K562 (cell line): Measurements from ENCODE around the gene SOS1. TPM values are rescaled to one million over a fixed set of nuclear protein-coding genes. Genes with fewer than 3 reads are reported as not detected.

Experiments
- ATAC-seq: fragments of 200-7000 bp; cut with Tn5 transposase; 3 replicates; pipeline ENCODE4 v1.9.1; 2020; ENCODE audit warnings: moderate library complexity
- BruUV-seq: library from RNA; stranded (reverse); fragments of 400-500 nt; replicated peaks from 2 replicates; lab custom pipeline; 2021; lab: Mats Ljungman, UMichigan
- CTCF ChIA-PET: fragments of 300-600 bp; formaldehyde crosslinking; extraction: SDS; loops from one replicate; lab custom pipeline; 2021; ENCODE audit warnings: low intra/inter-chr PET ratio; lab: Yijun Ruan, JAX
- POLR2A ChIA-PET: fragments of 300-600, 350-650 bp; sonication (Branson Sonifier 250); formaldehyde crosslinking; extraction: SDS; loops from one replicate; lab custom pipeline; 2021; ENCODE audit warnings: antibody characterized with exemption, inconsistent platforms; lab: Yijun Ruan, JAX
- DNase-seq, 4 experiments: peaks; one replicate each; pipeline versions ENCODE4 v3.0.0 to v3.0.0-alpha.2; 2011 to 2018; ENCODE audit warnings: low spot score in 3 of 4, mixed read lengths in 3 of 4; ENCODE audit errors: extremely low read depth in 1 of 4
- FAIRE-seq: peaks from 2 replicates; lab custom pipeline; 2011; peaks lifted over from hg19 to GRCh38; lab: Jason Lieb, UNC
- H2AFZ ChIP-seq: 2 replicates; pipeline ENCODE4 v1.6.0; 2011; ENCODE audit warnings: low read depth, low read length, control low read depth, inconsistent platforms
- H3K27ac ChIP-seq: fragments of 200-600 bp; 3 replicates; pipeline ENCODE4 v1.8.0; 2011; ENCODE audit warnings: low read depth, mild to moderate bottlenecking, control low read depth, inconsistent platforms, low read length, moderate library complexity, mixed read lengths; ENCODE audit errors: extremely low read depth
- H3K27me3 ChIP-seq, 2 experiments: fragments of 300-600 bp in 1 of 2; 2 replicates in 1 of 2; 3 replicates in 1 of 2; pipeline versions ENCODE4 v1.6.0 to v1.8.0; 2011; ENCODE audit warnings: inconsistent platforms in 2 of 2, low read length in 2 of 2, mild to moderate bottlenecking in 1 of 2, mixed read lengths in 1 of 2, moderate library complexity in 1 of 2; ENCODE audit not compliant: control insufficient read depth in 2 of 2, insufficient read depth in 2 of 2
- H3K36me3 ChIP-seq: fragments of 300-600 bp; 3 replicates; pipeline ENCODE4 v1.8.0; 2011; ENCODE audit warnings: mild to moderate bottlenecking, low read length, inconsistent platforms; ENCODE audit not compliant: control insufficient read depth, insufficient read depth
- H3K4me1 ChIP-seq, 2 experiments: fragments of 200-600 bp in 1 of 2; replicated peaks in 1 of 2; 2 replicates in 1 of 2; 3 replicates in 1 of 2; pipeline versions ENCODE4 v1.5.1 to v1.8.0; 2011; ENCODE audit warnings: inconsistent platforms in 2 of 2, low read length in 2 of 2, mild to moderate bottlenecking in 1 of 2, mixed read lengths in 1 of 2, moderate library complexity in 1 of 2; ENCODE audit not compliant: control insufficient read depth in 2 of 2, insufficient read depth in 2 of 2
- H3K4me2 ChIP-seq: 2 replicates; pipeline ENCODE4 v1.6.1; 2011; ENCODE audit warnings: low read length, control low read depth, inconsistent platforms, mixed read lengths; ENCODE audit not compliant: insufficient read depth
- H3K4me3 ChIP-seq: fragments of 200-600 bp; sonication (generic), shearing (Covaris generic); 2 replicates; pipeline ENCODE4 v1.5.1; 2016; ENCODE audit warnings: control low read depth, inconsistent platforms
- H3K79me2 ChIP-seq: fragments of 200-600 bp; 3 replicates; pipeline ENCODE4 v1.8.0; 2011; ENCODE audit warnings: low read length, inconsistent platforms; ENCODE audit not compliant: control insufficient read depth, insufficient read depth
- H3K9ac ChIP-seq, 2 experiments: 2 replicates each; pipeline versions ENCODE4 v1.6.0 to v1.6.1; 2011; ENCODE audit warnings: low read depth in 2 of 2, low read length in 2 of 2, control low read depth in 1 of 2, inconsistent platforms in 1 of 2, mild to moderate bottlenecking in 1 of 2, mixed read lengths in 1 of 2; ENCODE audit not compliant: insufficient read depth in 1 of 2
- H3K9me1 ChIP-seq: one replicate; pipeline ENCODE4 v1.6.0; 2011; ENCODE audit warnings: inconsistent platforms, mild to moderate bottlenecking, low read length, moderate library complexity; ENCODE audit not compliant: control insufficient read depth, insufficient read depth
- H3K9me3 ChIP-seq: replicated peaks from 2 replicates; pipeline ENCODE4 v1.5.1; 2011; ENCODE audit warnings: low read depth, low read length, inconsistent platforms; ENCODE audit not compliant: control insufficient read depth, insufficient read depth
- H4K20me1 ChIP-seq: replicated peaks from 2 replicates; pipeline ENCODE4 v1.6.1; 2011; ENCODE audit warnings: low read length, inconsistent platforms, mixed read lengths; ENCODE audit not compliant: control insufficient read depth, insufficient read depth
- BACH1 ChIP-seq: fragments of 200-800 bp; sonication (Bioruptor generic); IDR thresholded peaks from 2 replicates; pipeline ENCODE4 v1.6.1; 2016; ENCODE audit warnings: missing genetic modification characterization, missing compliant biosample characterization
- ELF2 ChIP-seq: fragments of 250-450 bp; sonication (Bioruptor Pico); IDR thresholded peaks from 2 replicates; pipeline ENCODE4 v1.5.0; 2021; ENCODE audit warnings: mild to moderate bottlenecking
- FOXJ3 ChIP-seq: sonication (generic); formaldehyde crosslinking; IDR thresholded peaks from 2 replicates; pipeline ENCODE4 v1.4.0; 2020; ENCODE audit warnings: mild to moderate bottlenecking, missing genetic modification reagents
- JUND ChIP-seq, 2 experiments: IDR thresholded peaks; 2 replicates in 1 of 2; 3 replicates in 1 of 2; pipeline ENCODE4 v1.6.1; 2011; ENCODE audit warnings: borderline replicate concordance in 2 of 2, low read depth in 2 of 2, low read length in 2 of 2, improper control_type of control experiment in 1 of 2, missing biosample characterization in 1 of 2, missing genetic modification characterization in 1 of 2, missing genetic modification reagents in 1 of 2
- LCOR ChIP-seq: sonication (generic); formaldehyde crosslinking; IDR thresholded peaks from 2 replicates; pipeline ENCODE4 v1.8.0; 2022; ENCODE audit warnings: mild to moderate bottlenecking, missing genetic modification reagents
- ZNF217 ChIP-seq: sonication (generic); formaldehyde crosslinking; IDR thresholded peaks from 2 replicates; pipeline ENCODE4 v1.8.0; 2022; ENCODE audit warnings: mild to moderate bottlenecking, missing genetic modification reagents
- ZNF384 ChIP-seq: IDR thresholded peaks from 2 replicates; pipeline ENCODE4 v1.6.1; 2012; ENCODE audit warnings: low read depth, low read length, improper control_type of control experiment
- ZNF444 ChIP-seq: fragments of 250-450 bp; sonication (Bioruptor Pico); IDR thresholded peaks from 2 replicates; pipeline ENCODE4 v1.4.0; 2020; ENCODE audit warnings: mild to moderate bottlenecking, moderate library complexity
- WGBS: fragments of 100-300 bp; shearing (Covaris generic); methylation state at CpG from one replicate; pipeline ENCODE4 v1.1.6; 2016; ENCODE audit warnings: low coverage, mixed read lengths; ENCODE audit not compliant: insufficient coverage; ENCODE audit errors: missing lambda C conversion rate; 5-methylcytosine and 5-hydroxymethylcytosine counted together
- in situ Hi-C: fragments of 300-500 bp; cut with MboI; formaldehyde crosslinking; loops from 4 replicates; pipeline ENCODE4 v1.15.0; 2018; ENCODE audit warnings: inconsistent platforms, mixed read lengths
- intact Hi-C: fragments of 100-400 bp; cut with micrococcal nuclease; formaldehyde crosslinking; loops from 2 replicates; pipeline ENCODE4 v1.14.2; 2022
- polyA plus RNA-seq, 8 experiments: library from polyadenylated mRNA; depleted of rRNA in 4 of 8; stranded (reverse) in 5 of 8; unstranded in 3 of 8; fragments of >200 nt; fragmentation: Nextera tagmentation in 2 of 8; fragmentation: Illumina TruSeq in 1 of 8; extraction: Ambion mirVana in 2 of 8; extraction: Trizol in 1 of 8; gene quantifications; 2 replicates each; pipeline versions ENCODE4 v1.2.1 to v1.2.3, GENCODE V29; 2011 to 2014; ENCODE audit warnings: inconsistent platforms in 1 of 8, missing spikeins in 1 of 8
- total RNA-seq, 7 experiments: library from RNA; depleted of rRNA in 6 of 7; stranded (reverse); fragments of >200 nt in 6 of 7; fragmentation: Illumina TruSeq in 2 of 7; extraction: Trizol in 2 of 7; gene quantifications; 2 replicates each; pipeline versions ENCODE4 v1.2.1 to v1.2.3, GENCODE V29; 2011 to 2021; ENCODE audit warnings: low replicate concordance in 1 of 7
- TF ChIP-seq, protein P1 (sequence below), 2 experiments: fragments of 450-650 bp in 1 of 2; sonication (generic) in 1 of 2; formaldehyde crosslinking in 1 of 2; IDR thresholded peaks in 1 of 2; conservative IDR thresholded peaks in 1 of 2; 2 replicates each; pipeline versions ENCODE4 v1.6.1 to v1.8.1; 2016 to 2023; ENCODE audit warnings: mild to moderate bottlenecking in 2 of 2, moderate library complexity in 2 of 2, inconsistent platforms in 1 of 2, missing genetic modification reagents in 1 of 2
- TF ChIP-seq, protein P2 (sequence below): fragments of 450-650 bp; IDR thresholded peaks from one replicate; pipeline ENCODE4 v1.6.1; 2018; ENCODE audit warnings: mild to moderate bottlenecking, moderate library complexity; ENCODE audit not compliant: partially characterized antibody

SOS1 gene
- total and polyA plus RNA-seq, 9 of the 15 experiments (the other 6 are each of a cell fraction or from before 2014, with no cell fraction given) = 2.5 to 27.1 (median 16.3) TPM

DNA sequence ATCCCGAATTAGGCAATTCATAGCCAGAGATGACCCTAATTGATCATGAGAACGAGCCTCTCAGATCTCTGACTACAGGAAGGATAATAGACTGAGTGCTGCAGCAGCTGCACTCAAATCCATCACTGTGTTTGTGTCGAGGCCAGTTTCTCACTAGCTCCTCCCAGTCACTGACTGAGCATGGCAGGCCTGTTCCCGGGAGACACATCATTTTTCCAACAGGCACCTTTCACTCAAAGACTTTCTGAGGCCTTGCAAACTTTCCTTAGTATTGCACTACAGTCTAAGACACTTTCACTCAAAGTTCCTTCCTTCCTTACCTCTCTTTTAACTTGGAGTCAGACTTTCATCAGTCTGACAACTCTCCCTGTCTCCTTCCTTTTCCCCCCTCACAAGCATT is 13.7 kb downstream of the SOS1 start:
- Histone ChIP-seq H3K27ac (no peak overlapping the region), H3K27me3 (no peaks in the 10 kb centered on the region), H4K20me1 (peaks cover 11% of the 10 kb centered on the region), H3K9ac (no peak overlapping the region), H3K79me2 (peaks cover 94% of the 10 kb centered on the region), H2AFZ (no peak overlapping the region), H3K9me1 (no peaks in the 10 kb centered on the region), H3K4me1 (peaks cover 0 to 8% of the 10 kb centered on the region in 2 experiments; a peak in 2 of 5 replicates), H3K9me3 (no peaks in the 10 kb centered on the region), H3K4me2 (no peak overlapping the region), H3K36me3 (peaks cover 10% of the 10 kb centered on the region; the same call in 2 of the 3 replicates)
- intact Hi-C loops = no loop called here
- FAIRE-seq (no peak), ATAC-seq (no peak; the same call in 2 of the 3 replicates)
- BruUV-seq = no TSS peak
- WGBS = 57% methylated on average over 4 of the region's 4 CpGs
- TF ChIP-seq LCOR (CRISPR knock-in tag) (0 out of 2 replicates have a peak, but pooled peaks have one; percentile 28), ZNF217 (no peak)
- TF ChIP-seq, all 486 proteins: peak for 1
- DNase-seq = no peak
- ChIA-PET CTCF (interaction anchor here (1.0 kb wide), 1 partner anchor 117 kb away, joined by 3 read pairs; no protein-coding TSS in a partner anchor), POLR2A (interaction anchor here (0.6 kb wide), 1 partner anchor 118 kb away, joined by 3 read pairs; no protein-coding TSS in a partner anchor)
- no peak overlapping the region for H3K4me3 ChIP-seq
- in situ Hi-C loops = no loop called here

DNA sequence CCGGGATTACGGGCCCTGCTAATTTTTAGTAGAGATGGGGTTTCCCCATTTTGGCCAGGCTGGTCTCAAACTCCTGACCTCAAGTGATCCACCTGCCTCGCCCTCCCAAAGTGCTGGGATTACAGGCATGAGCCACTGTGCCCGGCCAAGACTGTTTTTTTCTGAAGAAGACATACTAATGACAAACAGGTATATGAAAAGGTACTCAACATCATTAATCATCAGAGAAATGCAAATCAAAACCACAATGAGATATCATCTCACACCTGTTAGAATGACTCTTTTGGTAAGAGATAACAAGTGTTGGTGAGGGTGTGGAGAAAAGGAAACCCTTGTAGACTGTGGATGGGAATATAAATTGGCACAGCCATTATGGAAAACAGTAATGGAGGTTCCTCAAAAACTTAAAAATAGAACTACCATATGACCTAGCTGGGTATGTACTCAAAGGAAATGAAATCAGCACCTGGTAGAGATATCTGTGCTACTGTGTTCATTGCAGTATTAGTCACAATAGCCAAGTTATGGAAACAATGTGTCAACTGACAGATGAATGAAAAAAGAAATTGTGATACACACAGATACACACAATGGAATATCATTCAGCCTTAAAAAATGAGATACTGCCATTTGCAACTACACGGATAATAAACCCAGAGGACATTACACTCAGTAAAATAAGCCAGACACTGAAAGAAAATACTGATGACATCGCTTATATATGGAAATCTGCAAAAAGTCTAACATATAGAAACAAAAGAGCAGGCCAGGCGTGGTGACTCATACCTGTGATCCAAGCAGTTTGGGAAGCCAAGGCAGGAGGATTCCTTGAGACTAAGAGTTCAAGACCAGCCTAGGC is 20.8 kb downstream of the SOS1 start:
- Histone ChIP-seq H3K9me3 (no peaks in the 10 kb centered on the region), H4K20me1 (no peaks in the 10 kb centered on the region), H3K4me3 (no peak overlapping the region), H3K9me1 (no peaks in the 10 kb centered on the region), H3K36me3 (0 out of 3 replicates have a peak, but pooled peaks cover 2% of the 10 kb centered on the region), H2AFZ (no peak overlapping the region), H3K4me1 (peaks cover 0 to 4% of the 10 kb centered on the region in 2 experiments; a peak in 1 of 5 replicates), H3K9ac (no peak overlapping the region), H3K27me3 (no peaks in the 10 kb centered on the region), H3K4me2 (no peak overlapping the region), H3K27ac (no peak overlapping the region), H3K79me2 (peaks cover 95% of the 10 kb centered on the region)
- ChIA-PET POLR2A (interaction anchor here (0.6 kb wide), 1 partner anchor 20 kb away, joined by 4 read pairs; no protein-coding TSS in a partner anchor), CTCF (no interaction called here)
- in situ Hi-C loops = no loop called here
- DNase-seq = no peak
- no peak for ATAC-seq
- WGBS = 79% methylated on average over 7 of the region's 7 CpGs
- intact Hi-C loops = no loop called here
- no peak for FAIRE-seq
- no TSS peak for BruUV-seq
- TF ChIP-seq JUND (IDR thresholded peaks at IDR 0.05; ENCODE audit: borderline replicate concordance, low read depth, low read length) (0 out of 2 replicates have a peak, but pooled peaks have one; percentile 3), JUND (tag; IDR thresholded peaks at IDR 0.05; ENCODE audit: borderline replicate concordance, low read depth, low read length) (no peak), ZNF444 (no peak), ELF2 (CRISPR knock-in tag) (no peak), BACH1 (tag) (no peak), FOXJ3 (no peak), ZNF384 (no peak)
- TF ChIP-seq, protein P1, sequence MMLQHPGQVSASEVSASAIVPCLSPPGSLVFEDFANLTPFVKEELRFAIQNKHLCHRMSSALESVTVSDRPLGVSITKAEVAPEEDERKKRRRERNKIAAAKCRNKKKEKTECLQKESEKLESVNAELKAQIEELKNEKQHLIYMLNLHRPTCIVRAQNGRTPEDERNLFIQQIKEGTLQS (IDR thresholded peaks at IDR 0.05) = peak; percentile 71
- TF ChIP-seq, protein P1 (CRISPR knock-in tag; conservative IDR thresholded peaks at IDR 0.05) = no peak
- TF ChIP-seq, protein P2, sequence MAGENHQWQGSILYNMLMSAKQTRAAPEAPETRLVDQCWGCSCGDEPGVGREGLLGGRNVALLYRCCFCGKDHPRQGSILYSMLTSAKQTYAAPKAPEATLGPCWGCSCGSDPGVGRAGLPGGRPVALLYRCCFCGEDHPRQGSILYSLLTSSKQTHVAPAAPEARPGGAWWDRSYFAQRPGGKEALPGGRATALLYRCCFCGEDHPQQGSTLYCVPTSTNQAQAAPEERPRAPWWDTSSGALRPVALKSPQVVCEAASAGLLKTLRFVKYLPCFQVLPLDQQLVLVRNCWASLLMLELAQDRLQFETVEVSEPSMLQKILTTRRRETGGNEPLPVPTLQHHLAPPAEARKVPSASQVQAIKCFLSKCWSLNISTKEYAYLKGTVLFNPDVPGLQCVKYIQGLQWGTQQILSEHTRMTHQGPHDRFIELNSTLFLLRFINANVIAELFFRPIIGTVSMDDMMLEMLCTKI = no peak
